ENCODE measurements around the gene CALHM6. TPM values are rescaled to one million over a fixed set of nuclear protein-coding genes. Genes with fewer than 3 reads are reported as not detected.

Gene CALHM6
- total RNA-seq, 2 donors from 2014 or later, result 1.5 to 6.2 TPM

DNA sequence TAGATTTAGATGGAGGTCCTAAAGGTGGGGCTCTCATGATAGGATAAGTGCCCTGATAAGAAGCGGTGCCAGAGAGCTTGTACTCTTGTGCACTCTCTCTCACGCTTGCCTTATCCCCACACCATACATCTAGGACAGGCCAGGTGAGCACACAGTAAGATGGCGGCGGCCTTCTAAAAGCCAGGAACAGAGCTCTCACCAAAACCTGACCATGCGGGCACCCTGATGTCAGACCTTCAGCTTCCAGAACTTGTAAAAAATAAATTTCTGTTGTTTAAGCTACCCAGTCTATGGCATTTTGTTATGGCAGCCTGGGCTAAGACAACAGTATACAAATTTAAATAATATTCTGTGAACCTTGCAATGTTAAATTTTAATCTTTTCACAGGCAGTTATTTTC lies 40.8 kb upstream of the CALHM6 start:
- Histone ChIP-seq H3K9ac (ENCODE audit: low read depth in 2 of 2, low read length in 2 of 2) (no peak overlapping the region), H3K4me3 (no peak overlapping the region), H3K27ac (no peak overlapping the region), H3K9me3 (no peaks in the 10 kb centered on the region), H3K36me3 (no peaks in the 10 kb centered on the region), H3K27me3 (no peaks in the 10 kb centered on the region), H3K4me1 (no peaks in the 10 kb centered on the region)
- no peak for DNase-seq
- intact Hi-C loops (cut with DNase I), result no loop called here
- TF ChIP-seq, protein P1, sequence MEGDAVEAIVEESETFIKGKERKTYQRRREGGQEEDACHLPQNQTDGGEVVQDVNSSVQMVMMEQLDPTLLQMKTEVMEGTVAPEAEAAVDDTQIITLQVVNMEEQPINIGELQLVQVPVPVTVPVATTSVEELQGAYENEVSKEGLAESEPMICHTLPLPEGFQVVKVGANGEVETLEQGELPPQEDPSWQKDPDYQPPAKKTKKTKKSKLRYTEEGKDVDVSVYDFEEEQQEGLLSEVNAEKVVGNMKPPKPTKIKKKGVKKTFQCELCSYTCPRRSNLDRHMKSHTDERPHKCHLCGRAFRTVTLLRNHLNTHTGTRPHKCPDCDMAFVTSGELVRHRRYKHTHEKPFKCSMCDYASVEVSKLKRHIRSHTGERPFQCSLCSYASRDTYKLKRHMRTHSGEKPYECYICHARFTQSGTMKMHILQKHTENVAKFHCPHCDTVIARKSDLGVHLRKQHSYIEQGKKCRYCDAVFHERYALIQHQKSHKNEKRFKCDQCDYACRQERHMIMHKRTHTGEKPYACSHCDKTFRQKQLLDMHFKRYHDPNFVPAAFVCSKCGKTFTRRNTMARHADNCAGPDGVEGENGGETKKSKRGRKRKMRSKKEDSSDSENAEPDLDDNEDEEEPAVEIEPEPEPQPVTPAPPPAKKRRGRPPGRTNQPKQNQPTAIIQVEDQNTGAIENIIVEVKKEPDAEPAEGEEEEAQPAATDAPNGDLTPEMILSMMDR (IDR thresholded peaks at IDR 0.05), result no peak

DNA sequence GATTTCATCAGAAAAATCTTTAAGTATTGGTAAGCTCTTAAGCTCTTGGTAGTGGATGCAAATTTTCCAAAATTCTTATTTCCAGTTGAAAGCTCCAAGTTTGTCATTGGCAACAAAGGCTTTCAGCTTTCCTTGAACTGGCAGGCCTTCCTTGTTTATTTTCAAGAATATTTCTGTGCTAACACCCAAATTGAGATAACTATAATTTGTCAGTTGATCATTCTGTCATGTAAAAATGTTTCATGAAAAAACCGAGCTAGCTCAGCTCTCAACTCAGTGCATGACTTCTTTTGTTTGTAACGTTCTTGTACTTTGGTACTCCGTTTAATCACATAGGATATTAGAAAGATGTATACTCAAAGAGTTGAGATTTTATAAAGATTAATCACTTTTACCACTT lies 38.9 kb upstream of the CALHM6 start:
- TF ChIP-seq, protein P1 (IDR thresholded peaks at IDR 0.05), result no peak
- Histone ChIP-seq H3K36me3 (no peaks in the 10 kb centered on the region), H3K9ac (ENCODE audit: low read depth in 2 of 2, low read length in 2 of 2) (no peak overlapping the region), H3K4me1 (no peaks in the 10 kb centered on the region), H3K9me3 (no peaks in the 10 kb centered on the region), H3K27me3 (no peaks in the 10 kb centered on the region), H3K4me3 (no peak overlapping the region), H3K27ac (no peak overlapping the region)
- intact Hi-C loops (cut with DNase I), result no loop called here
- no peak for DNase-seq

DNA sequence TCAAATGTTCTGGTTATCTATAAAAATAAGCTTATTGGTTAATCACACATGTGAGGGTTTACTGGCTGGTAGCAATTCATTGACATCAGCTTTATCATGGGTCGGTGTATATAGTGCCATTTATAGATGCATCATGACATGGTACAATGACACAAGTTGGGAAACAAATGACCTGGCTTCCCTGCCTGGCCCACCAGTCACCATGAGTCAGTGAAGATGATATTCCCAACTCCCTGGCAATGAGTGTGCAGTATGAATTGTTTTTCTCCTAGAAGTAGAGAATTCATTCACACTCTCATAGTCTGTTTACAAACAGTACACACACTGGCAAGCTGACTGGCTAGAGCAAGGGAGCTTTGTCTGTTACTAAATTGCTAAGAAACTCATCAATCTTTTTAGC lies 37.2 kb upstream of the CALHM6 start:
- TF ChIP-seq, protein P1 (IDR thresholded peaks at IDR 0.05), result no peak
- Histone ChIP-seq H3K27me3 (no peaks in the 10 kb centered on the region), H3K4me3 (no peak overlapping the region), H3K27ac (no peak overlapping the region), H3K4me1 (no peaks in the 10 kb centered on the region), H3K36me3 (no peaks in the 10 kb centered on the region), H3K9ac (ENCODE audit: low read depth in 2 of 2, low read length in 2 of 2) (no peak overlapping the region), H3K9me3 (no peaks in the 10 kb centered on the region)
- no peak for DNase-seq
- intact Hi-C loops (cut with DNase I), result no loop called here

DNA sequence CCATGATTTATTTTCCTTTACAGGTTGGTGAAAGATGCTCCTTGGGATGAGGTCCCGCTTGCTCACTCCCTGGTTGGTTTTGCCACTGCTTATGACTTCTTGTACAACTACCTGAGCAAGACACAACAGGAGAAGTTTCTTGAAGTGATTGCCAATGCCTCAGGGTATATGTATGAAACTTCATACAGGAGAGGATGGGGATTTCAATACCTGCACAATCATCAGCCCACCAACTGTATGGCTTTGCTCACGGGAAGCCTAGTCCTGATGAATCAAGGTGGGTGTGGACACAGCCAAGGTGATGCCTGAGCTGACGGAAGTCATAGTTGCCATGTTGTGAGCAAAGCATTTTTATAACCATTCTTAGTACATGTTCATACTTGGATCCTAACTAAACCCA lies 34.6 kb upstream of the CALHM6 start:
- intact Hi-C loops (cut with DNase I), result no loop called here
- Histone ChIP-seq H3K4me1 (no peaks in the 10 kb centered on the region), H3K36me3 (no peaks in the 10 kb centered on the region), H3K27ac (no peak overlapping the region), H3K9me3 (no peaks in the 10 kb centered on the region), H3K27me3 (no peaks in the 10 kb centered on the region), H3K4me3 (no peak overlapping the region), H3K9ac (ENCODE audit: low read depth in 2 of 2, low read length in 2 of 2) (no peak overlapping the region)
- DNase-seq, result no peak
- TF ChIP-seq, protein P1 (IDR thresholded peaks at IDR 0.05), result no peak

DNA sequence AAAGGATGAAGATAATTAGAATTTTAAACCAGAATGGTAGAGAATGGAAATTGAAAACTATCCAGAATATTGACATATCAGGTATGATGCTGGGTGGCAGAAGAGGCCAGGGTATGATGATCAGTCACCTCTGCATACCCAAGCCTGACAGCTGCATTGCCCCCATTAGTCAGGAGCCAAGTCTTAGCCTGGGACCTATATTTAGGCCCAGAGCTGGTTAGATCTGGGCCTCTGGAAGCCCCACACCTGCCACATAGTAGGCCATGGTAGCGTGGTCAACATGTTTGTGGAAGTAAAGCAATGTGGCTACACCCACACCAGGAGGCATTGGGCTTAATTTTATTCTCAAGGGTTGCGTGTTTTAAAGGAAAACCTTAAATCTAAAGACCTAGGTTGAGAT lies 32.1 kb upstream of the CALHM6 start:
- H3K27me3 ChIP-seq, result no peaks in the 10 kb centered on the region
- no peaks in the 10 kb centered on the region for H3K36me3 ChIP-seq
- DNase-seq, result no peak
- no peaks in the 10 kb centered on the region for H3K4me1 ChIP-seq
- H3K9ac ChIP-seq (ENCODE audit: low read depth in 2 of 2, low read length in 2 of 2), result no peak overlapping the region
- H3K27ac ChIP-seq, result no peak overlapping the region
- TF ChIP-seq, protein P1 (IDR thresholded peaks at IDR 0.05), result no peak
- intact Hi-C loops (cut with DNase I), result no loop called here
- no peaks in the 10 kb centered on the region for H3K9me3 ChIP-seq
- no peak overlapping the region for H3K4me3 ChIP-seq

DNA sequence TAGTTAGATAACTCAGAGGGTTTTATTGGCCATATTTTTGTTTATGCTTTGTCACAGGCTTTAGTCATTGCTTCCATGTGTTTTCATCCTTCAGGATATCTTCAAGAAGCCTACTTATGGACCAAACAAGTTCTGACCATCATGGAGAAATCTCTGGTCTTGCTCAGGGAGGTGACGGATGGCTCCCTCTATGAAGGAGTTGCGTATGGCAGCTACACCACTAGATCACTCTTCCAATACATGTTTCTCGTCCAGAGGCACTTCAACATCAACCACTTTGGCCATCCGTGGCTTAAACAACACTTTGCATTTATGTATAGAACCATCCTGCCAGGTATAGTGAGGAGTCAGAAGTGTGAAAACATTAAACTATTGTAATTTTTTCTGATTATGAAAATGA lies 30.3 kb upstream of the CALHM6 start:
- Histone ChIP-seq H3K36me3 (no peaks in the 10 kb centered on the region), H3K4me1 (no peaks in the 10 kb centered on the region), H3K27me3 (no peaks in the 10 kb centered on the region)

More for the DNA sequence above, 30.3 kb upstream of the CALHM6 start:
- Histone ChIP-seq H3K9ac (ENCODE audit: low read depth in 2 of 2, low read length in 2 of 2) (no peak overlapping the region), H3K27ac (no peak overlapping the region), H3K9me3 (no peaks in the 10 kb centered on the region), H3K4me3 (no peak overlapping the region)
- DNase-seq, result no peak
- intact Hi-C loops (cut with DNase I), result no loop called here
- TF ChIP-seq, protein P1 (IDR thresholded peaks at IDR 0.05), result no peak
